Sigmoid colon (tissue), 7 donors: ENCODE results near the gene DNAH5. TPM values are rescaled to one million over a fixed set of nuclear protein-coding genes. Genes with fewer than 3 reads are reported as not detected.

ENCODE experiments used
- DNase-seq: peaks from one replicate; pipeline ENCODE4 v3.0.0-alpha.2; 2019
- H3K27ac ChIP-seq, 4 donors: fragments of 200-600 bp; sonication (generic); one replicate each; pipeline ENCODE4 v1.5.1; 2016 to 2019; ENCODE audit warnings: mild to moderate bottlenecking in 1 of 4
- H3K27me3 ChIP-seq, 3 donors: fragments of 200-600 bp; sonication (generic); one replicate each; pipeline ENCODE4 v1.5.1; 2019; ENCODE audit warnings: mild to moderate bottlenecking in 1 of 3
- H3K36me3 ChIP-seq, 4 donors: fragments of 200-600 bp; sonication (generic); one replicate each; pipeline ENCODE4 v1.5.1; 2016 to 2019
- H3K4me1 ChIP-seq, 4 donors: fragments of 200-600 bp; sonication (generic); one replicate each; pipeline ENCODE4 v1.5.1; 2017 to 2019
- H3K4me3 ChIP-seq, 4 donors: fragments of 200-600 bp; sonication (generic); one replicate each; pipeline ENCODE4 v1.5.1; 2017 to 2019; ENCODE audit warnings: mild to moderate bottlenecking in 2 of 4, moderate library complexity in 1 of 4
- H3K9me3 ChIP-seq, 4 donors: fragments of 200-600 bp in 3 of 4; sonication (generic) in 3 of 4; one replicate each; pipeline versions ENCODE4 v1.5.1 to v1.6.1; 2013 to 2019
- EP300 ChIP-seq, 4 donors: sonication (generic); formaldehyde crosslinking; IDR thresholded peaks; one replicate each; pipeline ENCODE4 v1.6.1; 2017; ENCODE audit warnings: antibody characterized with exemption in 4 of 4
- POLR2A ChIP-seq, 2 donors: fragments of 450-650 bp; IDR thresholded peaks; one replicate each; pipeline ENCODE4 v1.6.1; 2016; ENCODE audit warnings: antibody characterized with exemption in 2 of 2, mild to moderate bottlenecking in 2 of 2, moderate library complexity in 2 of 2
- POLR2AphosphoS5 ChIP-seq, 4 donors: sonication (generic); formaldehyde crosslinking; IDR thresholded peaks; one replicate each; pipeline ENCODE4 v1.6.1; 2017; ENCODE audit warnings: antibody characterized with exemption in 4 of 4
- WGBS, 2 donors: extraction: QIAGEN DNeasy Blood & Tissue Kit; methylation state at CpG; one replicate each; pipeline ENCODE4 v1.1.7; 2013; 5-methylcytosine and 5-hydroxymethylcytosine counted together
- intact Hi-C: fragments of 100-400 bp; cut with DNase I; formaldehyde crosslinking; loops from one replicate; pipeline ENCODE4 v1.15.1; 2023
- polyA plus RNA-seq, 3 donors: library from polyadenylated mRNA; stranded (reverse); fragments of 200-250 nt; gene quantifications; one replicate each; pipeline ENCODE4 v1.2.3, GENCODE V29; 2013
- total RNA-seq, 4 donors: library from RNA; depleted of rRNA; stranded (reverse); fragments of >200 nt; gene quantifications; one replicate each; pipeline ENCODE4 v1.1.0, GENCODE V29; 2016
- TF ChIP-seq, protein P1 (sequence below), 4 experiments: fragments of 450-650 bp in 3 of 4; fragments of 200-600 bp in 1 of 4; IDR thresholded peaks; one replicate each; pipeline ENCODE4 v1.5.1; 2016 to 2019; ENCODE audit warnings: antibody characterized with exemption in 4 of 4, mild to moderate bottlenecking in 3 of 4, moderate library complexity in 2 of 4
- donor health status: healthy with polysubstance abuse.
- donor health status: Bipolar disorder and iron deficiency.
- donor health status: healthy.

The DNAH5 gene
- total and polyA plus RNA-seq, 7 donors, result under 0.01 to 0.41 (median 0.16) TPM; not detected in 2

DNA sequence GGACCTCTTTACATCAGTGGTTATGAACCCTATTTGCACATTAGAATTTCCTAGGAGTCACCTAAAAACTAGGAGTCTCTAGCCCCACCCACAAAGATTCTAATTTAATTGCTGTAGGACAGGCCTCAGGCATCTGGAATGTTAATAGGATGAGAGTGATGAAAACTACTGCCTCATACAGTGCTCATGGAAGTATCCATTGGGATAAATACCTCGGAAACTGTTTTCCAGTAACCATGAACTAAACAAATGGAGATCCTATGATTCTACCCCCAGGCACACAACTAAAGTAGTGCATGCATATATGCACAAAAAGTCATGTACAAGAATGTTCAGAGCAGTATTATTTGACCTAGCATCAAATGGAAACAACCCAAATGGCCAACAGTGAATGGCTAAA, 286.3 kb downstream of the DNAH5 start:
- H3K27ac ChIP-seq, result no peak overlapping the region
- H3K36me3 ChIP-seq, result no peaks in the 10 kb centered on the region
- no peak overlapping the region for H3K4me3 ChIP-seq
- WGBS, 2 donors, result 88 to 93% methylated on average over 1 of the region's 1 CpG
- intact Hi-C loops, result no loop called here
- H3K27me3 ChIP-seq, result no peaks in the 10 kb centered on the region
- DNase-seq, result no peak
- no peaks in the 10 kb centered on the region for H3K4me1 ChIP-seq
- peaks cover 0 to 3% (median 0%) of the 10 kb centered on the region in 4 donors for H3K9me3 ChIP-seq
- no peak for TF ChIP-seq POLR2A (IDR thresholded peaks at IDR 0.05)
- no peak for TF ChIP-seq EP300 (IDR thresholded peaks at IDR 0.05)
- TF ChIP-seq, protein P1, sequence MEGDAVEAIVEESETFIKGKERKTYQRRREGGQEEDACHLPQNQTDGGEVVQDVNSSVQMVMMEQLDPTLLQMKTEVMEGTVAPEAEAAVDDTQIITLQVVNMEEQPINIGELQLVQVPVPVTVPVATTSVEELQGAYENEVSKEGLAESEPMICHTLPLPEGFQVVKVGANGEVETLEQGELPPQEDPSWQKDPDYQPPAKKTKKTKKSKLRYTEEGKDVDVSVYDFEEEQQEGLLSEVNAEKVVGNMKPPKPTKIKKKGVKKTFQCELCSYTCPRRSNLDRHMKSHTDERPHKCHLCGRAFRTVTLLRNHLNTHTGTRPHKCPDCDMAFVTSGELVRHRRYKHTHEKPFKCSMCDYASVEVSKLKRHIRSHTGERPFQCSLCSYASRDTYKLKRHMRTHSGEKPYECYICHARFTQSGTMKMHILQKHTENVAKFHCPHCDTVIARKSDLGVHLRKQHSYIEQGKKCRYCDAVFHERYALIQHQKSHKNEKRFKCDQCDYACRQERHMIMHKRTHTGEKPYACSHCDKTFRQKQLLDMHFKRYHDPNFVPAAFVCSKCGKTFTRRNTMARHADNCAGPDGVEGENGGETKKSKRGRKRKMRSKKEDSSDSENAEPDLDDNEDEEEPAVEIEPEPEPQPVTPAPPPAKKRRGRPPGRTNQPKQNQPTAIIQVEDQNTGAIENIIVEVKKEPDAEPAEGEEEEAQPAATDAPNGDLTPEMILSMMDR (IDR thresholded peaks at IDR 0.05), result no peak
- no peak for TF ChIP-seq POLR2AphosphoS5 (IDR thresholded peaks at IDR 0.05)

DNA sequence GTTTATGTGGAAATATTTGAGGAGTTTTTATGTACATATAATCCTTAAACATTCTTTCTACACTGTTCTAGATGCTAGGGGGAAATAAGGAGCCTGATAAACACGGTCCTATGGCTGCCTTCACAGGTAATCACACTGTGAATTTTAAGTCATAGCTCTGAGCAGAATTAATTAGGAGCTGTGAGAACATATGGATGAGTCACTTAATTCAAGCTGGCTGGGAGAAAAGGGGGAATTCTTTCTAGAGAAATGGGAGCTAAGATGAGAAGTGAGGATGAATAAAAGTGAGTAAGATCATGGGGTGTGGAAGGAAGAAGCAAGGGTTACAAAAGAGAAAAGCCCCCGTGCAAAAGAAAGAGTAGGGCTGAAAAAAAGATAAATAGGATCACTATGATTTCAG, 290.8 kb downstream of the DNAH5 start:
- TF ChIP-seq EP300 (IDR thresholded peaks at IDR 0.05), result no peak
- no peaks in the 10 kb centered on the region for H3K27me3 ChIP-seq
- peaks cover 0 to 3% (median 0%) of the 10 kb centered on the region in 4 donors for H3K9me3 ChIP-seq
- H3K4me1 ChIP-seq, result no peaks in the 10 kb centered on the region
- intact Hi-C loops, result no loop called here
- H3K36me3 ChIP-seq, result no peaks in the 10 kb centered on the region
- DNase-seq, result no peak
- H3K4me3 ChIP-seq, result no peak overlapping the region
- 60 to 69% methylated on average over 2 of the region's 2 CpGs for WGBS, 2 donors
- H3K27ac ChIP-seq, result no peak overlapping the region

DNA sequence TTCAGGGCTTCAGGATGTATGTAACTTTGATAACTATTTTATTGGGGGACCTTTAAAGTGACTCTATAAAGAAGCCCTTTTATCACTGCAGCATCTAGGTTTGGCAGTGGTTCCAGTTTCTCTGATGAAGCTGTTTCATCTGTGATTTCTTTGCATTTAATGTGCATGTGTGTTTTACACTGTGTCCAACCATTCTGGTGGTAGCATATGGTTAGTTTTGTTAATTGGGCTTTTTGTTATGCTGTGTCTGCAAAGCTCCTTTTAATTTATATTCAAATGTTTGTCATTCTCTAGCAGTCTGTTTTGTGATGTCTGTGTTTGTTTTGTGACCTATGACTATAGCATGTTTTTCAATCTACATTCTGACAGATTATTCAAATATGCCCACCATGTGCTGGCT, 294.8 kb downstream of the DNAH5 start:
- Histone ChIP-seq H3K4me3 (no peak overlapping the region), H3K27me3 (no peaks in the 10 kb centered on the region), H3K9me3 (no peaks in the 10 kb centered on the region), H3K4me1 (no peaks in the 10 kb centered on the region), H3K36me3 (no peaks in the 10 kb centered on the region), H3K27ac (no peak overlapping the region)
- intact Hi-C loops, result no loop called here
- TF ChIP-seq POLR2AphosphoS5 (IDR thresholded peaks at IDR 0.05) (no peak), EP300 (IDR thresholded peaks at IDR 0.05) (no peak), POLR2A (IDR thresholded peaks at IDR 0.05) (no peak)
- TF ChIP-seq, protein P1 (IDR thresholded peaks at IDR 0.05), result no peak
- DNase-seq, result no peak

DNA sequence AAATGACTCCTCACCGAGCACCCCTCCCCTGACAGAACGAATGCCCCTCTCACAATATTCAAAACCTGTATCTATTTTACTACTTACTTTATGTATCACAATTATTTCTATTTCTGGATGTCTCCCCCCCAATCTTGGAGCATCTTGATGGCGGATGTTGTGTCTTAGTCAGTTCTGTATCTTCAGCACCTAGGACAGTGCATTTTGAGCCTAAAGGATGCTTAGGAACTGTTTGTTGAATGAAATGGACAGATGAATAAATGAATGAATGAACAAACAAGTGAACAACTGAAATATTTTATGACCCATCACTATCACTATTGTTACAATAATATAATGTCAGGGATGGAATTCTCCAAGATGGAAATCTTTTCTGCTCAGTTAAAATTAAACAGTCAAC, 295.7 kb downstream of the DNAH5 start:
- no peak for TF ChIP-seq POLR2A (IDR thresholded peaks at IDR 0.05)
- no peak for TF ChIP-seq POLR2AphosphoS5 (IDR thresholded peaks at IDR 0.05)
- TF ChIP-seq, protein P1 (IDR thresholded peaks at IDR 0.05), result no peak
- TF ChIP-seq EP300 (IDR thresholded peaks at IDR 0.05), result no peak
- 78 to 82% methylated on average over 3 of the region's 3 CpGs for WGBS, 2 donors
- no peak overlapping the region for H3K27ac ChIP-seq

DNA sequence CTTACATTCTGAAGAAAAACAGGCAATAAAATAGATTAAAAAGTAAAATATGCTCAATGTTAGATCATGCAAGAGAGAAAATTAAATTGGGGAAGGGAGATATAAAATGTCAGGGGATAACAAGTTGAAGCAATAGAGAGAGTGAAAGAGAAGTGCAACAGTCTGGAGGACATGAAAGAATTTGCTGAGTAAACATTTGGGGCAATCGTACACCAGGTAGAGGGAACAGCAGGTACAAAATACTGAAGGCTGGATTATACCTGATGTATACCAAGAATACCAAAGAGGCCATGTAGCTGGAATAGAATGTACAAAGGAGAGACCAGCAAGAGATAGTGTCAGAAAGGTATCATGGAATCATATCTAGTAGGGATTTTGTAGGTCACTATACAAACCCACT, 300.8 kb downstream of the DNAH5 start:
- intact Hi-C loops, result no loop called here
- no peaks in the 10 kb centered on the region for H3K27me3 ChIP-seq
- H3K4me3 ChIP-seq, result no peak overlapping the region
- no peak overlapping the region for H3K27ac ChIP-seq
- H3K4me1 ChIP-seq, result no peaks in the 10 kb centered on the region
- H3K9me3 ChIP-seq, result no peaks in the 10 kb centered on the region
- no peak for TF ChIP-seq POLR2AphosphoS5 (IDR thresholded peaks at IDR 0.05)
- no peak for TF ChIP-seq POLR2A (IDR thresholded peaks at IDR 0.05)
- TF ChIP-seq, protein P1 (IDR thresholded peaks at IDR 0.05), result no peak
- no peak for TF ChIP-seq EP300 (IDR thresholded peaks at IDR 0.05)
- no peak for DNase-seq
- 28 to 65% methylated on average over 1 of the region's 1 CpG for WGBS, 2 donors
- no peaks in the 10 kb centered on the region for H3K36me3 ChIP-seq

More for the DNA sequence above, 295.7 kb downstream of the DNAH5 start:
- no peaks in the 10 kb centered on the region for H3K4me1 ChIP-seq
- intact Hi-C loops, result no loop called here
- no peaks in the 10 kb centered on the region for H3K27me3 ChIP-seq
- no peak overlapping the region for H3K4me3 ChIP-seq
- no peaks in the 10 kb centered on the region for H3K36me3 ChIP-seq
- no peak for DNase-seq
- no peaks in the 10 kb centered on the region for H3K9me3 ChIP-seq
